Chondrocyte (in vitro differentiated cells): ENCODE results near the gene CNDP1. TPM values are rescaled to one million over a fixed set of nuclear protein-coding genes. Genes with fewer than 3 reads are reported as not detected.

Source experiments
- DNase-seq: peaks from one replicate; pipeline ENCODE4 v3.0.0; 2021; ENCODE audit warnings: mixed read lengths, low spot score
- H3K27ac Mint-ChIP-seq: one replicate; pipeline ENCODE4 v1.8.0; 2021; ENCODE audit warnings: mild to moderate bottlenecking, moderate library complexity, mixed read lengths; ENCODE audit not compliant: unreplicated experiment
- H3K27me3 Mint-ChIP-seq: 2 replicates; pipeline ENCODE4 v1.8.0; 2021; ENCODE audit warnings: low read depth, mixed read lengths
- H3K36me3 Mint-ChIP-seq: 2 replicates; pipeline ENCODE4 v1.8.0; 2021; ENCODE audit warnings: low read depth, mixed read lengths
- H3K4me1 Mint-ChIP-seq: 2 replicates; pipeline ENCODE4 v1.8.0; 2021; ENCODE audit warnings: low read depth, mild to moderate bottlenecking, mixed read lengths
- H3K4me3 Mint-ChIP-seq: one replicate; pipeline ENCODE4 v1.8.0; 2021; ENCODE audit warnings: mild to moderate bottlenecking, moderate library complexity, mixed read lengths; ENCODE audit not compliant: unreplicated experiment
- H3K9me3 Mint-ChIP-seq: 2 replicates; pipeline ENCODE4 v1.8.0; 2021; ENCODE audit warnings: low read depth, mixed read lengths
- CTCF ChIP-seq: fragments of 200-600 bp; sonication (generic); IDR thresholded peaks from 2 replicates; pipeline ENCODE4 v1.5.0; 2021; ENCODE audit warnings: antibody characterized with exemption, mild to moderate bottlenecking, moderate library complexity
- total RNA-seq: library from RNA; stranded (reverse); gene quantifications from 3 replicates; pipeline ENCODE4 v1.2.1, GENCODE V29; 2021

Gene CNDP1
- total RNA-seq, 1 donor from 2014 or later: 0.22 TPM

- no peak overlapping the region for H3K27ac Mint-ChIP-seq
- H3K4me3 Mint-ChIP-seq: no peak overlapping the region
- H3K36me3 Mint-ChIP-seq: peaks cover 36% of the 10 kb centered on the region
- no peak for TF ChIP-seq CTCF
- no peaks in the 10 kb centered on the region for H3K27me3 Mint-ChIP-seq
- no peaks in the 10 kb centered on the region for H3K4me1 Mint-ChIP-seq
- no peaks in the 10 kb centered on the region for H3K9me3 Mint-ChIP-seq
- no peak for DNase-seq
These were observed 27.0 kb upstream of the CNDP1 start for GRCh38 chr18:74507097-74507881.

GRCh38 chr18:74507927-74508326, 26.4 kb upstream of the CNDP1 start:
- Mint-ChIP-seq H3K36me3 (peaks cover 41% of the 10 kb centered on the region), H3K27ac (no peak overlapping the region)

DNA sequence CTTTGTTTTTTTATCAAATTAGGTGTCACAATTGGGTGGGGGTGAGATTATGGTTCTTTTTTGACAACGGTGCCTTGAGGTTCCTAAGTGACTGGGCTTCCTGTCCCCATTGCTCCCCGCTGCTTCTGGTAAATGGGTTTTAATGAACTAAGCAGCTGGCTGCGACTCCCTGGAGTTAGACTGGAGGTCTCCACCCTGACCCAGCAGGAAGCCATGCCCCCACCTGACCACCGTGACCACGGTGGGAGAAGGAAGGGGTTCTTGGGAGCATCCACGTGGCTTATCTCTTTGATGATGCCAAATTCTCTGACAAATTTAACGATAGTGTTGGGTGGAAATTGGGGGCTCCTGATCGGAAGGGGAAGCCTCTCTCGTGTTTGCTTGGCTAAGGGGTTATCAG, 25.9 kb upstream of the CNDP1 start:
- H3K9me3 Mint-ChIP-seq: no peaks in the 10 kb centered on the region
- H3K36me3 Mint-ChIP-seq: peaks cover 39% of the 10 kb centered on the region
- no peaks in the 10 kb centered on the region for H3K4me1 Mint-ChIP-seq
- H3K27me3 Mint-ChIP-seq: no peaks in the 10 kb centered on the region
- DNase-seq: no peak
- H3K27ac Mint-ChIP-seq: no peak overlapping the region
- no peak for TF ChIP-seq CTCF
- no peak overlapping the region for H3K4me3 Mint-ChIP-seq

More at GRCh38 chr18:74507927-74508326, 26.4 kb upstream of the CNDP1 start:
- no peak for TF ChIP-seq CTCF
- Mint-ChIP-seq H3K9me3 (no peaks in the 10 kb centered on the region), H3K4me1 (no peaks in the 10 kb centered on the region), H3K27me3 (no peaks in the 10 kb centered on the region), H3K4me3 (no peak overlapping the region)
- DNase-seq: no peak

DNA sequence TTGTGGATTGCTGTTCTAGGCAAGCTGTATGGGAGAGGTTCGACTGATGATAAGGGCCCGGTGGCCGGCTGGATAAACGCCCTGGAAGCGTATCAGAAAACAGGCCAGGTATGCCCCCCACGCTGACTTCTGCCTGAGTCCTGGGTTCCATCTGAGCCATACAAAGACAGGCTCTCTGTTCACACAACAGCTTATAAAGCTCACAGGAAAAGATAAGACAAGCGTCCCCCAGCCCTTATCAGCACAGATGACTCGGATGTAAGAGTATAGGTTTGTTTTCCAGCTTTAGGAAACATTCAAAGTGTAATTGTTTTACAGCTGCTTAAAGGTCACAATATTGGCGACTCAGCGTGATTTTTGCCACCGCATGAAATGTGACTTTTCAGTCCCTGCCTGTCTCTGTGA, 25.5 kb upstream of the CNDP1 start:
- Mint-ChIP-seq H3K9me3 (no peaks in the 10 kb centered on the region), H3K36me3 (peaks cover 40% of the 10 kb centered on the region), H3K27me3 (no peaks in the 10 kb centered on the region), H3K27ac (no peak overlapping the region), H3K4me3 (no peak overlapping the region), H3K4me1 (no peaks in the 10 kb centered on the region)
- TF ChIP-seq CTCF: no peak
- no peak for DNase-seq

DNA sequence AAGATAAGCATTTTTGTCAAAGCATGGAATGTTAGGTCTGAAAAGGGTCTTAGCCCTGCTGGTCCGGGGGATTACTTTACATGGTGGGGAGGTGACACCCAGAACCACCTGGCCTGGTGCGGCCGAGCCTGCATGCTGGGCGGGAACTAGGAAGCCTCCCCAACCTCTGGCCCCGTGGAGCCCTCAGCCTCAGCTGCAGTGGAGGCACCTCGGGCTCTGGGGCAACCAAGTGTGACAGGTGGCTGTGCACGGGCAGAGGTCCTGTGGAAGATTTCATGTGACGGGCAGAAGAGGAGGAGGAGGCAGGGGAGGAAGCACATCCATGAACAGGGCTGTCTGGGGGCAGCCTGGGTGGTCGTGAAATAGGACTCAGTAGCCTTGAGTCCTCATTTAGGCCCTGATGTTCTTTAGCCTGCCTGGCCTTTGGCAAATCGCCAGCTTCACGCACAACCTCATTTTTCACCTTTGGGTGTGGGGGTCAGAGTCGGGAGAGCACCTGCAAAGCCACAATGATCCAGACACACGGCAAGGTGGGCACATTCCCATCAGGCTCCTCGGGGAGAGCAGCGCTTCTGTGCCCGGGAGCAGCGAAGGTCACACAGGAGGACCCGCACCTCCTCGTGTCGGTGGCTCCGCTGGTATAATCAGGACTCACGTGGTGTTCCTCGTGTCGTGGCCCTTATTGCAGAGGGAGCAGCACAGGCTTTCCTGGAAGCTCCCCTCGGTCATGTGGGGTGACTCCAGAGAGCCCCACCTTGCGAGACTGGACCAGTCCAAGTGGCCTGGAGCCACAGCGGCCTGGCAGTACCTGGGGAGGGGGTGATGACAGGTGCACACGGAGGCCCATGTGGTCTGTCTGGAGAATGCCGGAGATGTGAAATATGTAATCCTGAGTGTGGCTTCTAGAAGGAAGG, 24.2 kb upstream of the CNDP1 start:
- no peak overlapping the region for H3K27ac Mint-ChIP-seq
- H3K36me3 Mint-ChIP-seq: peaks cover 42% of the 10 kb centered on the region
- no peak overlapping the region for H3K4me3 Mint-ChIP-seq
- no peaks in the 10 kb centered on the region for H3K27me3 Mint-ChIP-seq
- DNase-seq: no peak
- H3K4me1 Mint-ChIP-seq: no peaks in the 10 kb centered on the region
- no peaks in the 10 kb centered on the region for H3K9me3 Mint-ChIP-seq
- no peak for TF ChIP-seq CTCF
